ENCODE results near the gene SHISA4. TPM values are rescaled to one million over a fixed set of nuclear protein-coding genes. Genes with fewer than 3 reads are reported as not detected.

The SHISA4 gene
- total and polyA plus RNA-seq, 2 donors (not counting 3 experiments of a cell fraction or from before 2014, with no cell fraction given) = 25.6 to 78.2 TPM

DNA sequence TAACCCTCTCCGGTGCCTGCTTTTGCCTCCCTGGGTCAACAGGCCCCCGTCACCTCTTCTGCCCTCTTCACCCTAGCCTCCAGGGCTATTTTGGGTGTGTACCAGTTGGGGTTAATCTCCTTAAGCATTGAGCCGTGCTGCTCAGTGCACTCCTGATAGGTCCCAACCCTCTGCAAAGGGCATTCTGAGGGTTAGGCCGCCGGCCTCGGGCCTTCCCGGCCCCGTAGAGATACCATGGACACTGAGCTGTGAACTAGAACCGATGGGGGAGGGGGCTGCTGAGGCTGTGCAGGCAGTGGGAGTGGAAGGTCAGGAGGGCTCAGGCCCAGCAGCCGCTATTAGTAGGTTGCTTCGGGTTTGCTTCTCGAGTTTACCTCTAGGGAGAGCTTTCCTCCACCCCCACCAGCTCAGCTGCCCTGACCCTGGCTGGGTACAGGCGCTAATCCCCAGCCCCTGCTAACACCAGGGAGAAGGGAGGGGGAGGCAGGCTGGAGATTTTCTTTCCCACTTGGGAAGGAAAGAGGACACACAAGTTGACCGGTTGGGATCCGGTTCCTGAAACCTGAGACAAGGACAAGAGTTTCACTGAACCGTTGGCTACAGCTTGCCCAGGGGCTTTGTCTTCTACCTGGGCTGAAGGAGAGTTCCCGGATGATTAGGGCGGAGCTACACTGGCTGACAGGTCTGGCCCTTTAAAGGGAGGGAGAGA is 52.9 kb downstream of the SHISA4 start:
- DNase-seq (ENCODE audit: low read depth, low spot score) = no peak
- TF ChIP-seq, protein P1, sequence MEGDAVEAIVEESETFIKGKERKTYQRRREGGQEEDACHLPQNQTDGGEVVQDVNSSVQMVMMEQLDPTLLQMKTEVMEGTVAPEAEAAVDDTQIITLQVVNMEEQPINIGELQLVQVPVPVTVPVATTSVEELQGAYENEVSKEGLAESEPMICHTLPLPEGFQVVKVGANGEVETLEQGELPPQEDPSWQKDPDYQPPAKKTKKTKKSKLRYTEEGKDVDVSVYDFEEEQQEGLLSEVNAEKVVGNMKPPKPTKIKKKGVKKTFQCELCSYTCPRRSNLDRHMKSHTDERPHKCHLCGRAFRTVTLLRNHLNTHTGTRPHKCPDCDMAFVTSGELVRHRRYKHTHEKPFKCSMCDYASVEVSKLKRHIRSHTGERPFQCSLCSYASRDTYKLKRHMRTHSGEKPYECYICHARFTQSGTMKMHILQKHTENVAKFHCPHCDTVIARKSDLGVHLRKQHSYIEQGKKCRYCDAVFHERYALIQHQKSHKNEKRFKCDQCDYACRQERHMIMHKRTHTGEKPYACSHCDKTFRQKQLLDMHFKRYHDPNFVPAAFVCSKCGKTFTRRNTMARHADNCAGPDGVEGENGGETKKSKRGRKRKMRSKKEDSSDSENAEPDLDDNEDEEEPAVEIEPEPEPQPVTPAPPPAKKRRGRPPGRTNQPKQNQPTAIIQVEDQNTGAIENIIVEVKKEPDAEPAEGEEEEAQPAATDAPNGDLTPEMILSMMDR (IDR thresholded peaks at IDR 0.05; ENCODE audit: extremely low read depth in 1 of 2, insufficient read depth in 1 of 2, low read depth in 1 of 2, low read length in 2 of 2) = no peak
- TF ChIP-seq POLR2AphosphoS5 (IDR thresholded peaks at IDR 0.05; ENCODE audit: insufficient read depth, low read depth, low read length) = no peak
- TF ChIP-seq MYC (IDR thresholded peaks at IDR 0.05; ENCODE audit: low read depth, low read length) = no peak
- TF ChIP-seq JUN (IDR thresholded peaks at IDR 0.05; ENCODE audit: borderline replicate concordance, insufficient read depth, insufficient read length, low read depth) = no peak
- TF ChIP-seq MAX (IDR thresholded peaks at IDR 0.05; ENCODE audit: insufficient read depth, insufficient read length) = no peak
- TF ChIP-seq GATA2 (IDR thresholded peaks at IDR 0.05; ENCODE audit: insufficient read depth, insufficient read length, low read depth, low read length) = no peak
- H3K27me3 ChIP-seq (ENCODE audit: control insufficient read depth in 2 of 2, insufficient read depth in 2 of 2, low read length in 2 of 2) = peaks cover 9 to 11% of the 10 kb centered on the region in 2 experiments
- ChIA-PET POLR2A (no interaction called here), CTCF (interaction anchor here (1.0 kb wide), 1 partner anchor 10 kb away, joined by 3 read pairs; no protein-coding TSS in a partner anchor)
- peaks cover 5% of the 10 kb centered on the region for H3K4me1 ChIP-seq (ENCODE audit: control insufficient read depth, extremely low read depth, insufficient read depth, low read length)
- no peak overlapping the region for H3K9ac ChIP-seq (replicated peaks; ENCODE audit: extremely low read depth, insufficient read depth, low read length)
- no peak overlapping the region for H3K4me2 ChIP-seq (ENCODE audit: insufficient read depth, low read length)
- intact Hi-C loops (cut with micrococcal nuclease) = no loop called here
- H2AFZ ChIP-seq (ENCODE audit: low read depth, low read length) = no peak overlapping the region
- no peaks in the 10 kb centered on the region for H3K79me2 ChIP-seq (ENCODE audit: control insufficient read depth, insufficient read depth, low read length)
- no peak overlapping the region for H3K27ac ChIP-seq (ENCODE audit: insufficient read depth, low read depth, low read length)
- no peak overlapping the region for H3K4me3 ChIP-seq (replicated peaks in 1 of 3; ENCODE audit: insufficient read depth in 1 of 3, low read depth in 1 of 3, low read length in 3 of 3)
- no peaks in the 10 kb centered on the region for H3K9me1 ChIP-seq (replicated peaks; ENCODE audit: control insufficient read depth, extremely low read depth, insufficient read depth, low read length)
- H4K20me1 ChIP-seq (replicated peaks; ENCODE audit: control insufficient read depth, extremely low read depth, insufficient read depth, low read length) = no peaks in the 10 kb centered on the region
- FAIRE-seq = no peak
- dilution Hi-C loops (cut with MboI; ENCODE audit: extremely low pct_ligation_motif_present, low sequenced_read_pairs) = no loop called here
- no peaks in the 10 kb centered on the region for H3K36me3 ChIP-seq (ENCODE audit: control insufficient read depth in 2 of 2, extremely low read depth in 1 of 2, insufficient read depth in 2 of 2, low read length in 2 of 2)
- H3K9me3 ChIP-seq (replicated peaks; ENCODE audit: control insufficient read depth, insufficient read depth, low read length) = no peaks in the 10 kb centered on the region
- no TSS peak for BruUV-seq (replicated peaks)
